B cell (primary cell): ENCODE results near the gene XIAP.
"Not testable (repeated sequence)": the region's sequence is repeated elsewhere in the genome, so short reads cannot be mapped to it uniquely, and the experiment has no call there.

Experiments used
- EZH2 ChIP-seq: IDR thresholded peaks from 2 replicates; pipeline ENCODE4 v1.6.1; 2012; ENCODE audit warnings: borderline replicate concordance, low read depth, mild to moderate bottlenecking, moderate library complexity, low read length; ENCODE audit not compliant: insufficient read depth, poor library complexity, severe bottlenecking
- TF ChIP-seq, protein P1 (sequence below): fragments of 200-600 bp; IDR thresholded peaks from one replicate; pipeline ENCODE4 v1.8.0; 2022; ENCODE audit warnings: antibody characterized with exemption, mild to moderate bottlenecking

DNA sequence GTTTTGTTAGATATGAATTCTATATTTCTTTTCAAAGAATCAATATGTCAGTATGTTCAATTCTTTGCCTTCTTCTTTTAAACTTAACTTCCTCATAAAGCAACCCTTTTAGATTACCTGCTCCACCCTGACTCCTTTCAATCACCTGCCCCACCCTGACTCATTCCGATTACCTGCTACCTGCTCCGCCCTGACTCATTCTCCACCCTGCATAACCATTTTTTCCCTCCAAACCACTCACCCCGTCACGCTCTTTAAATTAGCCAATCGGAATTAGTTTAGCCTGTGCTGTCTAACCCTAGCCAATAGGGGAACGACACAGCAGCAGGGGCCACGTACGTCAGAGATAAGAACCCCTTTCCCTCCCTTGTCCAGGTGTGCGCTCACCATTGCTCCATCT lies 9.9 kb upstream of the XIAP start:
- TF ChIP-seq, protein P1, sequence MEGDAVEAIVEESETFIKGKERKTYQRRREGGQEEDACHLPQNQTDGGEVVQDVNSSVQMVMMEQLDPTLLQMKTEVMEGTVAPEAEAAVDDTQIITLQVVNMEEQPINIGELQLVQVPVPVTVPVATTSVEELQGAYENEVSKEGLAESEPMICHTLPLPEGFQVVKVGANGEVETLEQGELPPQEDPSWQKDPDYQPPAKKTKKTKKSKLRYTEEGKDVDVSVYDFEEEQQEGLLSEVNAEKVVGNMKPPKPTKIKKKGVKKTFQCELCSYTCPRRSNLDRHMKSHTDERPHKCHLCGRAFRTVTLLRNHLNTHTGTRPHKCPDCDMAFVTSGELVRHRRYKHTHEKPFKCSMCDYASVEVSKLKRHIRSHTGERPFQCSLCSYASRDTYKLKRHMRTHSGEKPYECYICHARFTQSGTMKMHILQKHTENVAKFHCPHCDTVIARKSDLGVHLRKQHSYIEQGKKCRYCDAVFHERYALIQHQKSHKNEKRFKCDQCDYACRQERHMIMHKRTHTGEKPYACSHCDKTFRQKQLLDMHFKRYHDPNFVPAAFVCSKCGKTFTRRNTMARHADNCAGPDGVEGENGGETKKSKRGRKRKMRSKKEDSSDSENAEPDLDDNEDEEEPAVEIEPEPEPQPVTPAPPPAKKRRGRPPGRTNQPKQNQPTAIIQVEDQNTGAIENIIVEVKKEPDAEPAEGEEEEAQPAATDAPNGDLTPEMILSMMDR, result not testable (repeated sequence)
- not testable (repeated sequence) for TF ChIP-seq EZH2
